Activated naive CD8-positive, alpha-beta T cell treated with anti-CD3 and anti-CD28 coated beads, Interleukin-2, amount 10 ng/mL, durations not matched to agents 7 days and 5 days (primary cell): ENCODE data around the gene ZNF609. TPM values are rescaled to one million over a fixed set of nuclear protein-coding genes. Genes with fewer than 3 reads are reported as not detected.

Experiments
- ATAC-seq: fragments of 150-1000 bp; cut with Tn5 transposase; one replicate; pipeline ENCODE4 v1.10.0; 2021; ENCODE audit warnings: low read depth, moderate library complexity
- POLR2A ChIA-PET: fragments of 350-600 bp; sonication (Branson Sonifier 250); formaldehyde crosslinking; loops from one replicate; lab custom pipeline; 2021; ENCODE audit warnings: antibody characterized with exemption; lab: Charles Lee
- DNase-seq: peaks from one replicate; pipeline ENCODE4 v3.0.0; 2021
- H3K27ac Mint-ChIP-seq: one replicate; pipeline ENCODE4 v1.8.0; 2022; ENCODE audit warnings: mild to moderate bottlenecking, mixed read lengths
- H3K27me3 Mint-ChIP-seq: one replicate; pipeline ENCODE4 v1.8.0; 2022; ENCODE audit warnings: mild to moderate bottlenecking, moderate library complexity, mixed read lengths
- H3K36me3 Mint-ChIP-seq: one replicate; pipeline ENCODE4 v1.8.0; 2021; ENCODE audit warnings: mild to moderate bottlenecking, mixed read lengths
- H3K4me1 Mint-ChIP-seq: one replicate; pipeline ENCODE4 v1.8.0; 2021; ENCODE audit warnings: mixed read lengths
- H3K4me3 Mint-ChIP-seq: one replicate; pipeline ENCODE4 v1.8.0; 2022; ENCODE audit warnings: mild to moderate bottlenecking, moderate library complexity, mixed read lengths
- H3K9me3 Mint-ChIP-seq: one replicate; pipeline ENCODE4 v1.8.0; 2021; ENCODE audit warnings: mixed read lengths
- total RNA-seq, 2 experiments: library from RNA; stranded (reverse); gene quantifications; one replicate each; pipeline ENCODE4 v1.2.3, GENCODE V29; 2021

Gene ZNF609
- total RNA-seq, 2 experiments from 2014 or later = 52.2 to 57.2 TPM

DNA sequence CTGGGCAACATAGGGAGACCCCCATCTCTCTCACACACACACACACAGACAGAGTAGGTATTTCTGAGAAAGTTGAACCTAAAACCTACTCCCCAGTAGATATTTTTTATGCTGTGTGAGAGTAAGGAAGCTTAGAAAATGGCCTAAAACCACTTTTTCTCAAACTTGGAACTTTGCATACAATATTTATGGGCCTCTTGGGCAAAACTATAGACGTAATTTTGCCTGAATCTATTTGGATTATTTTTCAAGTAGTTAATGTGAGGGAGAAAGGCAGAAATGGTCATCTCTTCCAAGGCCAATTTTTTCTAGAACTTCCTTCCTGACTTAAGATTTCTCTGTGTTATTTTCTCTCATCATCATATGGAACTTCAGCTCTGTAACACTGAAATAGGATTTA lies 81.7 kb downstream of the ZNF609 start:
- Mint-ChIP-seq H3K27ac (no peak overlapping the region), H3K27me3 (no peaks in the 10 kb centered on the region), H3K4me1 (peaks cover 8% of the 10 kb centered on the region), H3K9me3 (no peaks in the 10 kb centered on the region), H3K4me3 (no peak overlapping the region), H3K36me3 (peaks cover 14% of the 10 kb centered on the region)
- POLR2A ChIA-PET = no interaction called here
- ATAC-seq = no peak
- DNase-seq = no peak

DNA sequence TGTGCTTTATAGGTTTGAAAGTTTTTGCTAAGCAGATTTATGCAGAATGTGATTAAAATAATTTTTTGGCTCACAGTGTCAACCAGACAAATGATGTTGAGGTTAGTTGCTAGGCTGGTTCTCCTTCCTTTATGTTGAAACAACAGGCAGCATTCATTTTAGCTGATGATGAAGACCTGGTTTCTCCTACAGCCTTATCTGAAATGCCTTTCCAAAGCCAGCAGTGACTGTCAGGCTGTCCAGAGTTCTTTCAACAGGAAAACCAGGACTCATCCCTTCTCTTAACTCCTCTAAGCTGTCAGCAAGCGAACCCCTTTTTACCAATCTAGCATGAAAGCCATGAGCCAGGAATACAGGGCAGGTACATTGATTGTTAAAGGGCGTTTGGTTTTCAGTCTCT lies 84.1 kb downstream of the ZNF609 start:
- Mint-ChIP-seq H3K9me3 (no peaks in the 10 kb centered on the region), H3K27ac (no peak overlapping the region), H3K36me3 (peaks cover 17% of the 10 kb centered on the region), H3K4me1 (peaks cover 10% of the 10 kb centered on the region), H3K4me3 (no peak overlapping the region), H3K27me3 (no peaks in the 10 kb centered on the region)
- no peak for DNase-seq
- POLR2A ChIA-PET = interaction anchor here (0.5 kb wide), 1 partner anchor 63 kb away, joined by 7 read pairs; no protein-coding TSS in a partner anchor
- ATAC-seq = no peak

DNA sequence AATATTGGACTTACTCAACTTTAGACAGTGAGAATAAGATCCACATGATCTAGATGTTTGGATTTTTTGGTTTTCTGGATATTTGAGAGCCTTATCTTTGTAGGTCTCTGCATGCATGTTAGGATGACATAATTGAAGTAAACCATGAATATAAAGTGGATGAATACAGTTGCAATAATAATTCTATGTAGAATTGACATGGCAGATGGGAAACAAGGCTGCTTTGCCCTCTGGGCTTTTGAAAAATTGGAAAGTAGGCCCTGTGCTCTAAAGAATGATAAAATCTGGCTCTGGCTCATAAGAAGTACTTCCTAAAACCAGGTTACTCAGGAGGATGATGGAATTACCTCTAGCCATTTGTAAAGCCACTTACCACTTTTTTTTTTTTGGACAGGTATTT lies 86.9 kb downstream of the ZNF609 start:
- POLR2A ChIA-PET = no interaction called here
- Mint-ChIP-seq H3K9me3 (no peaks in the 10 kb centered on the region), H3K27ac (no peak overlapping the region), H3K4me1 (peaks cover 10% of the 10 kb centered on the region), H3K36me3 (peaks cover 17% of the 10 kb centered on the region), H3K27me3 (no peaks in the 10 kb centered on the region), H3K4me3 (no peak overlapping the region)
- DNase-seq (no peak), ATAC-seq (no peak)

DNA sequence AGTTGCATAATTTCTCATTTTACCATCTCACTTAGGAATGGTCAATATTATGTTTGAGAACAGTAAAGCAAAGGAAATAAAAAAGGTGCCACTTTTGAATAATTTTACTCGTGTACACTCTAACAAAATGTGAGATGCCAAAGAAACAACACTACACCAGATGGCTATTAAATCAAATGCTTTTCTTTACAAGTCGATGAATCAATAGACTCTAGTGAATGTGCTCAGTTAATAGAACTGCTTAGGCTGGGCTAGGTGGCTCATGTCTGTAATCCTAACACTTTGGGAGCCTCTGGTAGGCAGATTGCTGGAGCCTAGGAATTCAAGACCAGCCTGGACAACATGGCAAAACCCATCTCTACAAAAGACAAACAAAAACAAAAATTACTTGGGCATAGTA lies 87.9 kb downstream of the ZNF609 start:
- Mint-ChIP-seq H3K27me3 (no peaks in the 10 kb centered on the region), H3K36me3 (peaks cover 14% of the 10 kb centered on the region), H3K4me1 (peaks cover 8% of the 10 kb centered on the region), H3K9me3 (no peaks in the 10 kb centered on the region), H3K4me3 (no peak overlapping the region), H3K27ac (no peak overlapping the region)
- DNase-seq (no peak), ATAC-seq (no peak)
- POLR2A ChIA-PET = no interaction called here

DNA sequence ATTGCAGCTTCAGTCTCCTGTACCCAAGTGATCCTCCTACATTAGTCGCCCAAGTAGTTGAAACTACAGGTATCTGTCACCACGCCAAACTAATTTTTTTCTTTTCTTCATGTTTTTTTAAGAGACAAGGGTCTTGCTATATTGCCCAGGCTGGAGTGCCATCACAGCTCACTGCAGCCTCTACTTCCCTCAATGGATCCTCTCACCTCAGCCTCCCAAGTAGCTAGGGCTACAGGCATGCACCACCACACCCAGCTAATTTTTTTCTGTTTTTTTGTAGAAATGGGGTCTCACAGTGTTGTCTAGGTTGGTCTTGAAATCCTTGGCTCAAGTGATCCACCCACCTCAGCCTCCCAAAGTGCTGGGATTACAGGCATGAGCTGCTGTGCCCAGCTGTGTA lies 89.5 kb downstream of the ZNF609 start:
- H3K36me3 Mint-ChIP-seq = peaks cover 11% of the 10 kb centered on the region
- ATAC-seq (no peak), DNase-seq (no peak)
- H3K4me1 Mint-ChIP-seq = peaks cover 5% of the 10 kb centered on the region
- POLR2A ChIA-PET = no interaction called here
- no peaks in the 10 kb centered on the region for H3K27me3 Mint-ChIP-seq
- no peak overlapping the region for H3K27ac Mint-ChIP-seq
- H3K9me3 Mint-ChIP-seq = no peaks in the 10 kb centered on the region
- no peak overlapping the region for H3K4me3 Mint-ChIP-seq

DNA sequence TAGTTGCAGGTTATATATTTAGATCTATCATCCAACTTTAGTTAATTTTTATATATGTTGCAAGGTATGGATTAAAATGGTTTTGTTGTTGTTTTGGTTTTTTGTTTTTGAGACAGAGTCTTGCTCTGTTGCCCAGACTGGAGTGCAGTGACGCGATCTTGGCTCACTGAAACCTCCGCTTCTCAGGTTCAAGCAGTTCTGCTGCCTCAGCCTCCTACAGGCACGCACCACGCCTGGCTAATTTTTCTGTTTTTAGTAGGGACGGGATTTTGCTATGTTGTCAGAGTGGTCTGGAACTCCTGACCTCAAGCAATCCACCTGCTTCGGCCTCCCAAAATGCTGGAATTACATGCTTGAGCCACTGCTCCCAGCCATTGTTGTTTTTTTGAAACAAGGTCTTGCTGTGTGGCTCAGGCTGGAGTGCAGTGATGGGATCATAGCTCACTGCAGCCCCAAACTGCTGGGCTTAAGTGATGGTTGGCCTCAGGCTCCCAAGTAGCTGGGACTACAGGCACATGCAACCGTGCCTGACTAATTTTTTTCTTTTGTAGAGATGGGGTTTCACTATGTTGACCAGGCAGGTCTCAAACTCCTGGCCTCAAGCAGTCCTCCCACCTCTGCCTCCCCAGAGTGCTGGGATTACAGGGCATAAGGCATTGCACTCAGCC lies 92.0 kb downstream of the ZNF609 start:
- Mint-ChIP-seq H3K27ac (no peak overlapping the region), H3K9me3 (no peaks in the 10 kb centered on the region), H3K4me1 (peaks cover 4% of the 10 kb centered on the region), H3K4me3 (no peak overlapping the region), H3K36me3 (peaks cover 8% of the 10 kb centered on the region), H3K27me3 (no peaks in the 10 kb centered on the region)
- POLR2A ChIA-PET = interaction anchor here (0.7 kb wide), 1 partner anchor 1366 kb away, joined by 5 read pairs; no protein-coding TSS in a partner anchor
- no peak for ATAC-seq
- DNase-seq = no peak

DNA sequence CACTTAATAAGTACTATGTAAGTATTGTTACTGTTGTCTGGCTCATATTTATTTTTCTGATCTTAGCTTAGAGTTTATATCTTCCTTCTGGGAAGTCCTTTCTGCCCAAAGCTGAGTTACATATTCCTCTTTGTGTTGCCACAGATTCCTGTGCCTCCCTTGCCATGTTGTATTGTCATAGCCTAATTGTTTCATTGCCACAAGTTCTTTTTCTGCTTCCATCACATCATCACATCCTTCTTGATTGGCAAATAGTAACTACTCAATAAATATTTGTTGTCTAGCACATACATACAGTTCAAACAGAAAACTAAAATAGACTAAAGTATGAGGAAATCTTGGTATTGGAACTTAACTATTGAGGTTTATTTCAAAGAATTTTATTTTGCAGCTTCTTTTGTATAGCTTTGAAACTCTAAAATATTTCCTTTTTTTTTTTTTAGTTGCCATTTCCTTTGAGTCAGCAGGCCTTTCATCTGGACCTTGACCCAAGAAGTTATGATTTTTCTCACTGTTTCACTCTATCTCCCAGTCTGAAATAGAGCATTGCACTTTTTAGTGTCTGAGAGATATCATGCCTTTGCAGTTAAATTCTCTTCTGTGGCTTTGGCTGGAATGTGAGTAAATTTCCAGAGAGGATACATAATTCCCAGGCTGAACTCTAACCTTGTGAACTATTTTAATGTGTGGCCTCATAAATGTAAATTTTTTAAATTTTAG lies 98.2 kb downstream of the ZNF609 start:
- DNase-seq (no peak), ATAC-seq (no peak)
- H3K27ac Mint-ChIP-seq = no peak overlapping the region
- H3K4me1 Mint-ChIP-seq = peaks cover 22% of the 10 kb centered on the region
- POLR2A ChIA-PET = interaction anchor here (0.6 kb wide), 1 partner anchor 56 kb away, joined by 4 read pairs; no protein-coding TSS in a partner anchor
- no peaks in the 10 kb centered on the region for H3K9me3 Mint-ChIP-seq
- H3K27me3 Mint-ChIP-seq = no peaks in the 10 kb centered on the region
- H3K36me3 Mint-ChIP-seq = peaks cover 18% of the 10 kb centered on the region
- H3K4me3 Mint-ChIP-seq = no peak overlapping the region

DNA sequence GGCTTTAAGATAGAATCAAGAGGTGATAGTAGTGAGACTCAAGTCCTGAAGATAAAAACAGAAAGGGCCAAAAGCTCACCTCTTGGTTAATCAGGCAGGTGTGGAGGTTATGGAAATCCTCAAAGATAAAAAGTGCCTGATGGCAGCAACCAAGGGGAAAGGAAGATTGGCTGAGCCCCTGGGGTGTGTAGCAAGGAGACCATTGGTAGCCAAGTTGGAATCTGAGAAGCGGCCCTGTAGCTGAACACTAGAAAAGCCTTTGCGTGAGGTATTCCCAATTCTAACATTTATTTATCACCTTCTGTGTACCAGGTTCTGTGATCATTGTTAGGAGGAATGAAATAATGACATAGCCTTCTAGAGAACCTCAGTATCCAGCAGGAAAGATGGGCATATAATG lies 98.9 kb downstream of the ZNF609 start:
- DNase-seq (no peak), ATAC-seq (no peak)
- POLR2A ChIA-PET = no interaction called here
- Mint-ChIP-seq H3K36me3 (peaks cover 18% of the 10 kb centered on the region), H3K4me3 (no peak overlapping the region), H3K27ac (no peak overlapping the region), H3K9me3 (no peaks in the 10 kb centered on the region), H3K27me3 (no peaks in the 10 kb centered on the region), H3K4me1 (peaks cover 22% of the 10 kb centered on the region)

DNA sequence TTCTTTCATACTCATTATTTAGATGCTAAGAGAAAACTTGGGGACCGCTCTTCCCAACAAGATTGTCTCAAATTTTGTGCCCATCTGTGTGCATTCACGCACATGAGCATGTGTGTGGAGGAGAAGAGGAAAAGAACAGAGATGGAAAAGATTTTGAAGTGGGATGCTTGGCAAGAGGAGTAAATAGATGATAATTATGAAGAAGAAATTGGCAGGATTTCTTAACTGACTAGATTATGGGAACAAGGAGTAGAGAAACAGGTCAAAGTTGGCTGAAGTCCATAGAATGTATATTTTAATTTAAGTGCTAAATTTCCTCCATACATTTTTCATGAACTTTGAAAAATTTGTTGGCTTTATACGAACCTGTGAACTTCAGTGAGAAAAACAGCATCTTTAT lies 100.1 kb downstream of the ZNF609 start:
- Mint-ChIP-seq H3K36me3 (peaks cover 20% of the 10 kb centered on the region), H3K27ac (no peak overlapping the region), H3K27me3 (no peaks in the 10 kb centered on the region), H3K4me3 (no peak overlapping the region), H3K4me1 (peaks cover 22% of the 10 kb centered on the region), H3K9me3 (no peaks in the 10 kb centered on the region)
- DNase-seq = no peak
- ATAC-seq = no peak
- POLR2A ChIA-PET = no interaction called here

DNA sequence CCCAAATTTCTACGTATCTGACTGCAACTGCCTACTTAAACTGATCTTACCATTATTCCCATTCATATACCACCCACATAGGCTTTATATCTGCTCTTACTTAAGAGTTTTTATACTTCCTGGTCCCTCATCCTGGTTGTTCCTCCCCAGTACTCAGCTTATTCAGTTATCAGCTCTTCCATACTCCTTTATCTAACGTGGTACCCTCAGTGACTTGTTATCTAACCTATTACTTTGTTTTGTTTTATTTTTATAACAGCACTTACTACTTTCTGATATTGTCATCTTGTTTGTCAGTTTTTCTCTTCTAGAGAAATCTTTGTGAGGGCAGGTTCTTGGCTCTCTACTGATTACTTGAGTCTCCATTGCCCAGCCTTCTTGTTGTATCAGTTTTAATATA lies 100.6 kb downstream of the ZNF609 start:
- Mint-ChIP-seq H3K4me1 (peaks cover 22% of the 10 kb centered on the region), H3K4me3 (no peak overlapping the region), H3K9me3 (no peaks in the 10 kb centered on the region), H3K36me3 (peaks cover 20% of the 10 kb centered on the region), H3K27me3 (no peaks in the 10 kb centered on the region), H3K27ac (no peak overlapping the region)
- DNase-seq (no peak), ATAC-seq (no peak)
- POLR2A ChIA-PET = no interaction called here

DNA sequence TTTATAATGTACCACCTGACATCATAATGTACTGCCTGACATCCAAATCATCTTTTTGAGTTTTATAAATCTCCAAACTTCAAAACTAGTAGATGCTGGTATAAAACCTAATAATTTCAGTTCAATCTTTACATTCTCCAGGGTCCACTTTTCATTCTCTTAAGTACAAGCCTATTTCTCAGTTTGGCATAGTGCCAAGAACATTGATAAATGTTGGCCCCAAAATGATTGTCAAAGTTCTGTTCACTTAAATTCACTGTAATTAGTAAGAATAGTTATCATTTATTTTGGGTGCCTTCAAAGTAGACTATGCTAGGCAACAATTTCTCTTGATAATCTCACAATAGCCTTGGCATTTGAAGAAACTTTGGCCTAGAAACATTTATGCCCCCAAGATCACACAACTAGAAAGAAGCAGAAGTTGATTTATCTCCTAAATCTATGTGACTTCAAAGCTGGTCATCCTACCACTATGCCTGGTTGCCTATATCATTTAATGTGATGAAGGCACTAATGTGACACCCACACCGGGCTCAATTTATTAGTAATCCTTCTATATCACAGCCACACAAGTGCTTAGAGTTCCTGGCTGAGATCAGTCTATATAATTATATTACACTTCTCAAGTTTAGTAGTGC lies 101.7 kb downstream of the ZNF609 start:
- POLR2A ChIA-PET = no interaction called here
- Mint-ChIP-seq H3K4me1 (peaks cover 26% of the 10 kb centered on the region), H3K27ac (no peak overlapping the region), H3K36me3 (peaks cover 24% of the 10 kb centered on the region), H3K4me3 (no peak overlapping the region), H3K27me3 (no peaks in the 10 kb centered on the region), H3K9me3 (no peaks in the 10 kb centered on the region)
- no peak for ATAC-seq
- no peak for DNase-seq

DNA sequence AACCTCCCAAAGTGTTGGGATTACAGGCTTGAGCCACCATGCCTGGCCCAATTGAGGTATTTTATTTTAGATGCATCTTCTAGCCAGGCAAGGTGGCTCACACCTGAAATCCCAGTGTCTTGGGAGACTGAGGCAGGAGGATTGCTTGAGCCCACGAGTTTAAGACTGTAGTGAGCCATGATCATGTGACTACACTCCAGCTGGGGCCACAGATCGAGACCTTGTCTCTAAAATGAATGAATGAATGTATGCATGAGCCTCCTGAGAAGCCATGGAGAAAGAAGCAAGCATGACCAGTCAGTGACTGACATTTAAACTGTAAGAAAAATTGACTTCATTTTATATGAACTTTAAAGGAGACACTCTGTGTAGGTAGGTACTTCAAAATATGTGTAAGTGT lies 105.7 kb downstream of the ZNF609 start:
- no peak for ATAC-seq
- Mint-ChIP-seq H3K36me3 (peaks cover 19% of the 10 kb centered on the region), H3K4me3 (no peak overlapping the region), H3K9me3 (no peaks in the 10 kb centered on the region), H3K27ac (no peak overlapping the region), H3K27me3 (no peaks in the 10 kb centered on the region), H3K4me1 (peaks cover 22% of the 10 kb centered on the region)
- POLR2A ChIA-PET = interaction anchor here (0.5 kb wide), 1 partner anchor 52 kb away, joined by 3 read pairs; no protein-coding TSS in a partner anchor
- DNase-seq = no peak

DNA sequence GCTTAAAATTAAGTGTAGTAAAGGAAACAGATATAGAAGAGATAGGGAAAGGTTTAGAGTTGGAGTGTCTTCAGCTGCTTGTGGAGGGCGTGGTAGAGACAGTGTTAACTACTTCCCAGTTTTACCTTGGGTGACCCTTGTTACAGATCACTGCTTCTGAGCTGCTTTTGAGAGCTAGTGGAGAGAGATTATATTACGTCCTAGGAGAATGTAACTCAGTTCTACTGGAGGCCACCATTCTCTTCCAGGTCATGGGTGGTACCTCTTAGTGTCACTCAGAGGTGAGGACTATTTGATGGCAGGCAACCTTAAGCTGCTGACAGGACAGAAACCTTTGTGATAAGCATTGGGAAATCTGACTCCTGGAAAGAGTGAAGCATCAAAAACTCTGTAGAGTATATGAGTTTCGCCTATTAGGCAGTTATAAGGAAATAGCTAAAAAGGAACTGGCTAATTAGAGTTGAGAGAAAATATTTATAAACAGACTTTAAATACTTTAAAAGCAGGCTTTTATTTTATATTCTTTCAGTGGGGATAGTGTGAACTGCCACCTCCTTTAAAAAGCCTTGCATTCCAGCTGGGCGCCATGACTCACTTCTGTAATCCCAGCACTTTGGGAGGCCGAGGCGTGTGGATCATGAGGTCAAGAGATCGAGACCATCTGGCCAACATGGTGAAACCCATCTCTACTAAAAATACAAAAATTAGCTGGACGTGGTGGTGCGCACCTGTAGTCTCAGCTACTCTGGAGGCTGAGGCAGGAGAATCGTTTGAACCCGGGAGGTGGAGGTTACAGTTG lies 106.5 kb downstream of the ZNF609 start:
- POLR2A ChIA-PET = no interaction called here
- H3K4me1 Mint-ChIP-seq = peaks cover 25% of the 10 kb centered on the region
- H3K27me3 Mint-ChIP-seq = no peaks in the 10 kb centered on the region
- no peak for ATAC-seq
- DNase-seq = no peak
- H3K4me3 Mint-ChIP-seq = no peak overlapping the region
- H3K36me3 Mint-ChIP-seq = peaks cover 19% of the 10 kb centered on the region
- H3K27ac Mint-ChIP-seq = no peak overlapping the region
- H3K9me3 Mint-ChIP-seq = no peaks in the 10 kb centered on the region
